Fibroblast of peridontal ligament (primary cell): ENCODE measurements around the gene ANO9.
"Not testable (repeated sequence)": the region's sequence is repeated elsewhere in the genome, so short reads cannot be mapped to it uniquely, and the experiment has no call there.

Experiments used
- DNase-seq: peaks from one replicate; pipeline ENCODE4 v3.0.0-alpha.2; 2010; ENCODE audit errors: extremely low read depth

The ANO9 gene

GRCh38 chr11:403761-404431 is 37.9 kb downstream of the ANO9 start:
- no peak for DNase-seq

- no peak for DNase-seq
Measured at GRCh38 chr11:403021-403760, 38.6 kb downstream of the ANO9 start.

GRCh38 chr11:401196-401595 is 40.6 kb downstream of the ANO9 start:
- DNase-seq = not testable (repeated sequence)

GRCh38 chr11:400241-400689 is 41.5 kb downstream of the ANO9 start:
- no peak for DNase-seq

- DNase-seq = no peak
Measured at GRCh38 chr11:399731-400211, 42.0 kb downstream of the ANO9 start.

- DNase-seq = peak; percentile 7
Measured at GRCh38 chr11:398826-399225, 43.0 kb downstream of the ANO9 start.

GRCh38 chr11:396948-397548 is 44.8 kb downstream of the ANO9 start:
- peak; percentile 14 for DNase-seq

- DNase-seq = no peak
Measured at GRCh38 chr11:396511-396947, 45.3 kb downstream of the ANO9 start.

- no peak for DNase-seq
Measured at GRCh38 chr11:395866-396265, 45.9 kb downstream of the ANO9 start.

- DNase-seq = no peak
Measured at GRCh38 chr11:394858-395655, 46.8 kb downstream of the ANO9 start.

- DNase-seq = no peak
Measured at GRCh38 chr11:394034-394857, 47.6 kb downstream of the ANO9 start, which contains the start of gene PKP3. Gene PKP3, plus strand, starts transcription at chr11:394209. Its CDS starts 84 bp downstream, at chr11:394293.

GRCh38 chr11:393219-394033 is 48.4 kb downstream of the ANO9 start:
- DNase-seq = peak; percentile 59

- no peak for DNase-seq
Measured at GRCh38 chr11:392102-392777, 49.6 kb downstream of the ANO9 start.

- DNase-seq = no peak
Measured at GRCh38 chr11:391117-392017, 50.4 kb downstream of the ANO9 start.

GRCh38 chr11:390175-390574 is 51.6 kb downstream of the ANO9 start:
- no peak for DNase-seq

GRCh38 chr11:389369-389768 is 52.4 kb downstream of the ANO9 start:
- DNase-seq = not testable (repeated sequence)

- DNase-seq = no peak
Measured at GRCh38 chr11:387193-387793, 54.5 kb downstream of the ANO9 start.

GRCh38 chr11:386483-386882 is 55.3 kb downstream of the ANO9 start:
- no peak for DNase-seq
